Measurements from ENCODE around the gene MOB2. TPM values are rescaled to one million over a fixed set of nuclear protein-coding genes. Genes with fewer than 3 reads are reported as not detected.

The MOB2 gene
- total and polyA plus RNA-seq, 4 donors = 8.3 to 18.5 (median 14.8) TPM

DNA sequence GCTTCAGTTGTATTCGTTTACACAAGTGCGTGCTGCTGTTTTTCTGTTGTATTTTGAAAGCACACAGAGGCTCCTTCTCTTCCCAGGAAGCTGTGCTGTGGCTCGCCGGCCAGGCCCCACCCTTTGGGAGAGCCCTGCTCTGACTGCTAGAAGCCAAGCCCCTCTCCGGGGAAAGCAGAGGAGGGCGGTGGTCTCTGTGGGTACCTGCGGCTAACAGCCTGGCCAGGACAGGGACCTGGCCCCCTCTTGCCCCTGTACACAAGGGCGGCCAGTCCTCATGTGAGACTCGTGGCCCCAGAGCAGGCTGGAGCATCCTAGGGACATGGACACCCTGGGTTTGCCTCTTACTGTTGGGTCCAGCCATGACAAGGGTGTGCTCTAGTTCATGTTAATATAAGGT lies 14.8 kb downstream of the MOB2 start:
- Histone ChIP-seq H3K4me3 (ENCODE audit: low read depth in 1 of 3, low read length in 3 of 3) (no peak overlapping the region), H3K27ac (ENCODE audit: low read depth in 1 of 2, low read length in 2 of 2) (no peak overlapping the region), H3K4me1 (ENCODE audit: control insufficient read depth in 4 of 4, insufficient read depth in 4 of 4, low read length in 3 of 4) (no peaks in the 10 kb centered on the region), H3K9me3 (ENCODE audit: control insufficient read depth in 4 of 4, low read length in 3 of 4) (no peaks in the 10 kb centered on the region), H3K36me3 (ENCODE audit: control insufficient read depth in 4 of 4, insufficient read depth in 3 of 4, low read depth in 1 of 4, low read length in 3 of 4) (peaks cover 1 to 43% (median 8%) of the 10 kb centered on the region in 4 donors), H3K9ac (ENCODE audit: low read depth in 1 of 2, low read length in 2 of 2) (no peak overlapping the region), H3K27me3 (ENCODE audit: control insufficient read depth in 4 of 4, insufficient read depth in 4 of 4, low read length in 3 of 4) (no peaks in the 10 kb centered on the region)
- TF ChIP-seq, protein P1, sequence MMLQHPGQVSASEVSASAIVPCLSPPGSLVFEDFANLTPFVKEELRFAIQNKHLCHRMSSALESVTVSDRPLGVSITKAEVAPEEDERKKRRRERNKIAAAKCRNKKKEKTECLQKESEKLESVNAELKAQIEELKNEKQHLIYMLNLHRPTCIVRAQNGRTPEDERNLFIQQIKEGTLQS (IDR thresholded peaks at IDR 0.05) = no peak
- TF ChIP-seq, protein P2, sequence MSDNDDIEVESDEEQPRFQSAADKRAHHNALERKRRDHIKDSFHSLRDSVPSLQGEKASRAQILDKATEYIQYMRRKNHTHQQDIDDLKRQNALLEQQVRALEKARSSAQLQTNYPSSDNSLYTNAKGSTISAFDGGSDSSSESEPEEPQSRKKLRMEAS (IDR thresholded peaks at IDR 0.05) = no peak
- TF ChIP-seq RAD21 (IDR thresholded peaks at IDR 0.05) = no peak
- TF ChIP-seq, protein P3, sequence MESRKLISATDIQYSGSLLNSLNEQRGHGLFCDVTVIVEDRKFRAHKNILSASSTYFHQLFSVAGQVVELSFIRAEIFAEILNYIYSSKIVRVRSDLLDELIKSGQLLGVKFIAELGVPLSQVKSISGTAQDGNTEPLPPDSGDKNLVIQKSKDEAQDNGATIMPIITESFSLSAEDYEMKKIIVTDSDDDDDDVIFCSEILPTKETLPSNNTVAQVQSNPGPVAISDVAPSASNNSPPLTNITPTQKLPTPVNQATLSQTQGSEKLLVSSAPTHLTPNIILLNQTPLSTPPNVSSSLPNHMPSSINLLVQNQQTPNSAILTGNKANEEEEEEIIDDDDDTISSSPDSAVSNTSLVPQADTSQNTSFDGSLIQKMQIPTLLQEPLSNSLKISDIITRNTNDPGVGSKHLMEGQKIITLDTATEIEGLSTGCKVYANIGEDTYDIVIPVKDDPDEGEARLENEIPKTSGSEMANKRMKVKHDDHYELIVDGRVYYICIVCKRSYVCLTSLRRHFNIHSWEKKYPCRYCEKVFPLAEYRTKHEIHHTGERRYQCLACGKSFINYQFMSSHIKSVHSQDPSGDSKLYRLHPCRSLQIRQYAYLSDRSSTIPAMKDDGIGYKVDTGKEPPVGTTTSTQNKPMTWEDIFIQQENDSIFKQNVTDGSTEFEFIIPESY (IDR thresholded peaks at IDR 0.05) = no peak
- DNase-seq (ENCODE audit: low spot score) = no peak
- WGBS = 91% methylated on average over 9 of the region's 9 CpGs

DNA sequence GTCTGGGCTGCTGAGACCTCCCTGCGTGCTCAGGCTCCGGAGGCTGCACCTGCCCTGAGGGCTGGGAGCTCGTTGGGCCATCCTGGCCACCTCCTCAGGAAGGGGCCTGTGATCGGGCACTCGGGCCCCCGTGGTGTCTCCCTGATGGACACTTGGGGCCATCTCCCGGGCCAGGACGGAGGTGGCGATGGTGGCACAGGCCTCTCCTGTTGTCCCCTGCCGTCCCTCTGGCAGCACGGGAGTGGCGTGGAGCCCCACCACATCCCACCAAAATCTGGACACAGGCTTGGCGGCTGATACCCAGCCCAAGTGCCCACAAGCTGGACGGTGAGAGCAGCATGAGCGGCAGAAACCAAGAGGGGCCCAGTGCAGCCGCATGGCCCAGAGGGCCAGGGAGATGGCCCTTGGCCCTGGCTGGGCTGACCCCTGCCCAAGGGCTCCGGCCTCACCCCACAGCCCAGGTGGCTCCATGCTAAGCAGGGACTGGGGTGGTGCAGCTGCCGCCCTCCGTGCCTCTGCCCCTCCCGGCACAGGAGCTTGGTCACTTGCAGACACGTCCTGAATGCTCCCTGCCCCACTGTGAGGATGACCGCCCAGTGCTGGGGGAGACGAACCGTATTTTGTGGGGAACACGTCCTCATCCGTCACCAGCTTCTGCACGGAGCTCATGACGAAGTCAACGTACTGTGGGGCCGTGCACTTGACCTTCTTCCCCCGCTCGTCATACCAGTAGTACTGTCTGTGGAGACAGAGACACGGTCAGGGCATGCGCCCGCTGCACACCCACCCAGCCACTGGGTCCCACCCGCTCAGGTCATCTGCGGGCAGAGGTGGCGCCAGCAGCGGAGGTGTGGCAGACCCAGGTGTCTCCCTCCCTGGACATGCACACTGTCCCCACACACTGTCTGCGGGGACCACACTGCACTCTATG lies 15.6 kb downstream of the MOB2 start:
- no peak overlapping the region for H3K4me3 ChIP-seq (ENCODE audit: low read depth in 1 of 3, low read length in 3 of 3)
- H3K36me3 ChIP-seq (ENCODE audit: control insufficient read depth in 4 of 4, insufficient read depth in 3 of 4, low read depth in 1 of 4, low read length in 3 of 4) = peaks cover 0 to 39% (median 6%) of the 10 kb centered on the region in 4 donors
- TF ChIP-seq RXRA (IDR thresholded peaks at IDR 0.05) (no peak), TAF1 (conservative IDR thresholded peaks at IDR 0.05) (no peak), NR2F2 (IDR thresholded peaks at IDR 0.05) (no peak), FOXA1 (IDR thresholded peaks at IDR 0.05) (no peak)
- TF ChIP-seq, protein P3 (IDR thresholded peaks at IDR 0.05) = no peak
- TF ChIP-seq, protein P4, sequence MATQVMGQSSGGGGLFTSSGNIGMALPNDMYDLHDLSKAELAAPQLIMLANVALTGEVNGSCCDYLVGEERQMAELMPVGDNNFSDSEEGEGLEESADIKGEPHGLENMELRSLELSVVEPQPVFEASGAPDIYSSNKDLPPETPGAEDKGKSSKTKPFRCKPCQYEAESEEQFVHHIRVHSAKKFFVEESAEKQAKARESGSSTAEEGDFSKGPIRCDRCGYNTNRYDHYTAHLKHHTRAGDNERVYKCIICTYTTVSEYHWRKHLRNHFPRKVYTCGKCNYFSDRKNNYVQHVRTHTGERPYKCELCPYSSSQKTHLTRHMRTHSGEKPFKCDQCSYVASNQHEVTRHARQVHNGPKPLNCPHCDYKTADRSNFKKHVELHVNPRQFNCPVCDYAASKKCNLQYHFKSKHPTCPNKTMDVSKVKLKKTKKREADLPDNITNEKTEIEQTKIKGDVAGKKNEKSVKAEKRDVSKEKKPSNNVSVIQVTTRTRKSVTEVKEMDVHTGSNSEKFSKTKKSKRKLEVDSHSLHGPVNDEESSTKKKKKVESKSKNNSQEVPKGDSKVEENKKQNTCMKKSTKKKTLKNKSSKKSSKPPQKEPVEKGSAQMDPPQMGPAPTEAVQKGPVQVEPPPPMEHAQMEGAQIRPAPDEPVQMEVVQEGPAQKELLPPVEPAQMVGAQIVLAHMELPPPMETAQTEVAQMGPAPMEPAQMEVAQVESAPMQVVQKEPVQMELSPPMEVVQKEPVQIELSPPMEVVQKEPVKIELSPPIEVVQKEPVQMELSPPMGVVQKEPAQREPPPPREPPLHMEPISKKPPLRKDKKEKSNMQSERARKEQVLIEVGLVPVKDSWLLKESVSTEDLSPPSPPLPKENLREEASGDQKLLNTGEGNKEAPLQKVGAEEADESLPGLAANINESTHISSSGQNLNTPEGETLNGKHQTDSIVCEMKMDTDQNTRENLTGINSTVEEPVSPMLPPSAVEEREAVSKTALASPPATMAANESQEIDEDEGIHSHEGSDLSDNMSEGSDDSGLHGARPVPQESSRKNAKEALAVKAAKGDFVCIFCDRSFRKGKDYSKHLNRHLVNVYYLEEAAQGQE (IDR thresholded peaks at IDR 0.05) = no peak
- no peaks in the 10 kb centered on the region for H3K4me1 ChIP-seq (ENCODE audit: control insufficient read depth in 4 of 4, insufficient read depth in 4 of 4, low read length in 3 of 4)
- H3K27ac ChIP-seq (ENCODE audit: low read depth in 1 of 2, low read length in 2 of 2) = no peak overlapping the region
- H3K27me3 ChIP-seq (ENCODE audit: control insufficient read depth in 4 of 4, insufficient read depth in 4 of 4, low read length in 3 of 4) = no peaks in the 10 kb centered on the region
- no peaks in the 10 kb centered on the region for H3K9me3 ChIP-seq (ENCODE audit: control insufficient read depth in 4 of 4, low read length in 3 of 4)
- H3K9ac ChIP-seq (ENCODE audit: low read depth in 1 of 2, low read length in 2 of 2) = no peak overlapping the region
- DNase-seq (ENCODE audit: low spot score) = no peak
- WGBS = 96% methylated on average over 40 of the region's 40 CpGs

Measured in liver (tissue), 9 donors.